ENCODE measurements around the gene CD59.

Gene CD59

DNA sequence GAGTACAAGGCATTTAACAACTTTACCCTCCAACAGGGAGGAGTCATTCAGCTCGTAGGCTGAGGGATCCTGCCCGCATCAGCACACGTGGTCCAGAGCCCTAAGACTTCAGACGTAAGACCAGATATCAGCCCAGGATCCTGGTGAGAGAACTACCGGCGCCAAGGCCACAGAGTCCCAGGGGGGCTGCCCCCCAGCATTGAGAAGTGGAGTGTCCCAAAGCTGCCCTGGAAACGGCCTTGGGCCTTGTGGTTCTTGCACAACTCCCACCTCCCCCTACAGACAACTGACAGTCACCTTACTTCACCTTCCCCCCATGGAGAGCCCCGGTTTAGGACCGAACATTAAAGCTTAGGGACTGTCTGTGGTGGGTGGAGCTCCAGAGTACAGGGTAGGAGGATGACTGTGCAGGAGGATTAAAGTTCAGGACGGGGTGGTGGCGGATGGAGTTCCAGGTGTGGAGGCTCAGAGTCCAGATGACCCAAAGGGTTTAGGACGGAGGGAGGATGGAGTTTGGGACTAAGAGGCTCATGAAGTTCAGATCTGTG, 36.6 kb downstream of the CD59 start:
- DNase-seq (ENCODE audit: insufficient read length, low spot score): no peak
- no peak for TF ChIP-seq CTCF (IDR thresholded peaks at IDR 0.05; ENCODE audit: insufficient read depth, missing control alignments)
- FAIRE-seq: no peak

DNA sequence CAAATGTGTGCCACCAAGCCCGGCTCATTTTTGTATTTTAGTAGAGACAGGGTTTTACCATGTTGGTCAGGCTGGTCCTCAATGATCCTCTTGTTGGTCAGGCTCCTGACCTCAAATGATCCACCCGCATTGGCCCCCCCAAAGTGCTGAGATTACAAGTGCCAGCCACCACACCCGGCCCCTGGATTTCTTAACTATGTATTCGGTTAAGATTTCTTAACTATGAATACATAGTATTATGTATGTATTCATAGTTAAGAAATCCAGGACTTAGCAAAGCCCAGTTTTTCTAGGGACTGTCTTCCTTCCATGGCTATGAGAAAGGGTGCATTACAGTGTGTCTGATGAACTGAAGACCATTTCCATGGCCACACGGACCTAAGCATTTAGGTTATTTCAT, 37.3 kb downstream of the CD59 start:
- TF ChIP-seq CTCF (IDR thresholded peaks at IDR 0.05; ENCODE audit: insufficient read depth, missing control alignments): no peak
- no peak for DNase-seq (ENCODE audit: insufficient read length, low spot score)
- no peak for FAIRE-seq

GRCh38 chr11:33697997-33698396, 38.2 kb downstream of the CD59 start:
- DNase-seq (ENCODE audit: insufficient read length, low spot score) (no peak), FAIRE-seq (no peak)
- TF ChIP-seq CTCF (IDR thresholded peaks at IDR 0.05; ENCODE audit: insufficient read depth, missing control alignments): no peak

- no peak for TF ChIP-seq CTCF (IDR thresholded peaks at IDR 0.05; ENCODE audit: insufficient read depth, missing control alignments)
- FAIRE-seq (no peak), DNase-seq (ENCODE audit: insufficient read length, low spot score) (no peak)
Measured at GRCh38 chr11:33696931-33697638, 39.1 kb downstream of the CD59 start.

- DNase-seq (ENCODE audit: insufficient read length, low spot score): no peak
- TF ChIP-seq CTCF (IDR thresholded peaks at IDR 0.05; ENCODE audit: insufficient read depth, missing control alignments): no peak
- no peak for FAIRE-seq
Measured at GRCh38 chr11:33696411-33696810, 39.8 kb downstream of the CD59 start.

- DNase-seq (ENCODE audit: insufficient read length, low spot score) (no peak), FAIRE-seq (no peak)
- TF ChIP-seq CTCF (IDR thresholded peaks at IDR 0.05; ENCODE audit: insufficient read depth, missing control alignments): no peak
Measured at GRCh38 chr11:33695051-33695566, 41.1 kb downstream of the CD59 start.
